HG02759 (cell line): ENCODE measurements around the gene CDC16.
A peak's percentile ranks its signal among the peaks of the same experiment; 100 is the strongest.
"Not testable (repeated sequence)": the region's sequence is repeated elsewhere in the genome, so short reads cannot be mapped to it uniquely, and the experiment has no call there.

ENCODE experiments used
- ATAC-seq: cut with Tn5 transposase; IDR thresholded peaks from one replicate; pipeline ENCODE4 v1.9.1; 2021; ENCODE audit warnings: mild to moderate bottlenecking, moderate library complexity; ENCODE audit not compliant: unreplicated experiment

Gene CDC16

DNA sequence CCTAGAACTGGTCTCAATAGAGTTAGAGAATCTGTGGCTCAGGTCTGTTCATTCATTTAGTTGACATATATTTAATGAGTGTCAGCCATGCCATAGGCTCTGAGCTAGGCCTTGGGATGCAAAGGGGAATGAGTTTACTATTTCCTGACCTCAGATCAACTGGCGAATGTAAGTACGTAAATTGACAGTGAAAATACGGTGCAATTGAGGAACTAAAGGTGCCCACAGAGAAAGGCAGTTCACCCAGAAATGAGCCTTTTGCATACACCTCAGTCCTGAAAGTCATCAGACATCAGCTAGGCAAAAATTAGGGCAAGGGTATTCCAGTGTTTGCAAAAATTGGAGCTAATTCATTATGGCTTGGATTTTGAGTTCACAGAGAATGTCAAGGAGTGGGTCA, 26.1 kb downstream of the CDC16 start:
- no peak for ATAC-seq

DNA sequence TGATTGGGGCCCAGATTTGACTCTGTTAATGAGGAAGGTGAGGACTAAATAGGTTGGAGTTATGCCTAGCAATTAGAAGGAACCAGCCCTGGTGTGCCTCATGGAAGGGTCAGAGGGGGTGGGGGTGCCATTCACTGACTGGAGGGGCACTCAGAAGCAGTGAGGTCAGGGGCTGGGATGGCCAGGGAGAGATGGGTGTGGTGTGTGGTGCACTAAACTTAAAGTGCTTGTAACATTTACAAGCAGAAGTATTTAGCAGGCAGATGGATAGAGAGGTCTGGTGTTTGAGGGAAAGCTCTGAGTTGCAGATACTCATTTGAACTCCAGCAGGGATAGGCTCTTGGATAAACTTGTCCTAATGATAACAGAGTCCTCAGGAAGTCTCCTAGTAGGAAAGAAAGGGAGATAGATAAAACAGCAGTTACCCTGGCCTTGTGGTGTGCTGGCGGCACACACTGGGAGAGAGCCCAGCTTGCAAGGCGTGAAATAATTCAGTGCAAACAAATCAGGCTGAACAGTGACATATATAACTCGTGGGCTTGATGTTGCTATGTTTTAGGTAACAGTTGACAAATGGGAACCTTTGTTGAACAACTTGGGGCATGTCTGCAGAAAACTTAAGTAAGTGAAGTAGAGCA, 26.8 kb downstream of the CDC16 start:
- ATAC-seq: no peak

DNA sequence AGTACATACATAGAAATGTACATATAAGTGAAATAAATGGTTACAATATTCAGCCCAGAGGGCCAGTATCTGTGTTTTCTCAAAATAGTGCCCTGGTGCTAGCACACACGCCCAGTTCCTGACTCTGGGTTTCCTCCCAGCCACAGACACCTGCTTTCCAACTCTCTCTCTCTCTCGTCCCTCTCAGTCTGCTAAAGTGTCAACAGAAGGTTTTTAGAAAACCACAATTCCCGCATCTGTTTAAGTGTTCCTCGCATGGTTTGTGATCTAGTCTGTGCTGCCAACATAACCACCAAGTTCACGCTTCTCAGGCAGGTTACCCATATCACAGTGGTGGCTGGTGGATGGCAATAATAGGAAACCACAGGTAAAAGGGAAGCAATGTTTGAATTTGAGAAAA, 28.9 kb downstream of the CDC16 start:
- peak; percentile 50 for ATAC-seq

DNA sequence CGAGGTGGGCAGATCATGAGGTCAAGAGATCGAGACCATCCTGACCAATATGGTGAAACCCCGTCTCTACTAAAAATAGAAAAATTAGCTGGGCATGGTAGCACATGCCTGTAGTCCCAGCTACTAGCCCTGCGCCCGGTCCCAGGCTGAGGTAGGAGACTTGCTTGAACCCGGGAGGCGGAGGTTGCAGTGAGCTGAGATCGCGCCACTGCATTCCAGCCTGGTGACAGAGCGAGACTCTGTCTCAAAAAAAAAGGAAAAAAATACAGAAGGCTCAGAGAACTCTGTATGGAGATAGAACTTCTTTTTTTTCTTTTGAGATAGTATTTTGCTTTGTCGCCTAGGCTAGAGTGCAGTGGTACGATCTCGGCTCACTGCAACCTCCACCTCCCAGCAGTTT, 29.6 kb downstream of the CDC16 start:
- not testable (repeated sequence) for ATAC-seq

DNA sequence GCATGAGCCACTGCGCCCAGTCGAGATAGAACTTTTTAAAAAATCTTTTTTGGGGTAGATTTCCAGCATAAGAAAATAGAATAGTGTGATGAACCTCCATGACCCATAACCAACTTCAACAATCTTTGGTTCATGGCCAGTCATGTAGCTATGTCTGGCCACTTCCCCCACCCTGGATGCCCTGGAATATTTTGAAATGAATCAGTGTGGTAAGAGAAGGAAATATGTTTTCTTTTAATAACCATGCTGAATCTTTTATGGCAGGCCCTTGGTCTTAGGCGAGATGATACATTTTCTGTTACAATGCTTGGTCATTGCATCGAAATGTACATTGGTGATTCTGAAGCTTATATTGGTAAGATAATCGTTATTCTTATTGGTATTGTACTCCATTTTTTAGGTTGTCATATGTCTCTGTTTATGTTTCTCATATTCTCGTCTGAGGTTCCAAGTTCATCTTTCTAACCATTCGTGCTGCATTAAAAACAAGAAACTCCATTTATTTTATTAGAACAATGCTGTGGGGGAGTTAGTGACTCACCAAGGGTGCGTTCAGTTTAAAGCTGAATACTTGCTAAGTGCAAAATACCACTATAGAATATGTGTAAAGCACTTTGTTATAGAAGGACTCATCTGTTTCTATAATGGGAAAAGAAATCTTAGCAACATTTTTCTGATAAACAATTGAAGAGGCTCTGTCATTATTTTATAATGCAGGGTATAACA, 30.4 kb downstream of the CDC16 start:
- ATAC-seq: no peak

DNA sequence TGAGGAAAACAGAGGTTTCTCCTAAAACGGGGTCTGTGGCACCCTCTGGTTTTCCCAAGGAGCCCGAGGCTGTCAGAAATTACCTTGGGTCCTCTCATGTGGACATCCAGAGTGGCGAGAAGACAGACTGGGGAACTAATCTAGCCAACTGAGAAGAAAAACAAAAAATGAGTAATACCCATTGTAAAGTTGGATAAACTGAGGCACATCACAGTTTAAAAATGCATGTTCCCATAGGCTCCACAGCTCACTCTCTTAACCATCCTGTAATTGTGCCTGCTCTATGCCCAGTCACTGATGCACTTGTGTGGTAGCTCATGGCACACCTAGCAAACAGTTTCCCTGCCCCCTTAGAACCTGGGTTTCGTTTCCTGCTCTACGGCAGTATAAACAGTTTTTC, 31.5 kb downstream of the CDC16 start:
- no peak for ATAC-seq

DNA sequence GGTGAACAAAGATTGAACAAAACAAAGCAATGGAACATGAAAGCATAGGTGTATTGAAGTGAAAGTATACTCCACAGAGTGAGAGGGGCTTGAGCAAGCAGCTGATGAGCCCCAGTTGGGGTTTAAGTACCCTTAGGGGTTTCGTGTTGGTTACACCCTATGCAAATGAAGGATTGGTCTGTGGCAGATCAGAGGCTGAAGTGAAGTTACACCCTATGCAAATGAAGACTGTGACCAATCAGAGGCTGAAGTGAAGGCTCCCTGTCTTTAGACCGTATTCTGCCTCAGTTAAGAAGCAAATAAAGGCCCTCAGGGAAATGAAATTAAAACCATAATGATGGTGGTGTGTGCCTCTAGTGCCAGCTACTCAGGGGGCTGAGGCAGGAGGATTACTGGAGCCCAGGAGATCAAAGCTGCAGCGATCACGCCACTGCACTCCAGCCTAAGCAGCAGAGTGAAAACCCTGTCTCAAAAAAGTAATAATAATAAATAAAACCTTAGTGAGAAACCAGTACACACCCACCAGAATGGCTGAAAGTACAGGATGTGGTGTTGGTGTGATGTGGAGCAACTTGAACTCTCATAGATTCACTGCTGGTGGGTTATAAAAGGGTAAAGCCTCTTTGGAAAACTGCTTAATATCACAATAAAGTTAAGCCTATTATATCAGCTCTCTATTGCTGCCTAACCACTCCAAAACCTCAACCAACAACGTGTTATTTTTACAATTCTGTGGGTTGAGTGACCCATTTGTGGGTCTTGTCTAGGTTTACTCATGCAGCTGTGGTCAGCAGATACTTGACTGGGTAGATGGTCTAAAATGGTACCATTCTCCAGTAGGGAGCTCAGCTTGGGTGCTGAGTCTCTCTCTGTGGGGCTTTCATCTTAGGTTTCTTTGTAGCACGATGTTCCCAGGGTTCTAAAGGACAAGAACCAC, 33.9 kb downstream of the CDC16 start:
- ATAC-seq: no peak

DNA sequence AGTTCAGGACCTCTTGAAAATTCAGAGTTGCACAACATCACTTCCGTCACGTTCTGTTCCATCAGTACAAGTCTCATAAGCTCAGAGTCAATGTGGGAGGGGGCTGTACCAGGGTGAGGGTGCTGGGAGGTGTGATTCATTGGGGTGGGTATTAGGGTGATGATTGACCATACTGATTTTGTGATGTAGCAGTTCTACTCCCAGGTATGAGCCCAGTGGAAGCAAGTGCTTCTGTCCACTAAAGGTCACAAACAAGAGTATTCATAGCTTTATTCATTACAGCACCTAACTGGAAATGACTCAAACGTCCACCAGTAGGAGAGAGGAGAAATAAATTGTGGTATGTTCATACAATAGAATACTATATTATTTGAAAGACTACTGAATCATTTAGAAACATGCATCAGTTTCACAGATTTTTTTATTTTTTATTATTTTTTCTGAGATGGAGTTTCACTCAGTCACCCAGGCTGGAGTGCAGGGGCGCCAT, 34.6 kb downstream of the CDC16 start:
- ATAC-seq: no peak

DNA sequence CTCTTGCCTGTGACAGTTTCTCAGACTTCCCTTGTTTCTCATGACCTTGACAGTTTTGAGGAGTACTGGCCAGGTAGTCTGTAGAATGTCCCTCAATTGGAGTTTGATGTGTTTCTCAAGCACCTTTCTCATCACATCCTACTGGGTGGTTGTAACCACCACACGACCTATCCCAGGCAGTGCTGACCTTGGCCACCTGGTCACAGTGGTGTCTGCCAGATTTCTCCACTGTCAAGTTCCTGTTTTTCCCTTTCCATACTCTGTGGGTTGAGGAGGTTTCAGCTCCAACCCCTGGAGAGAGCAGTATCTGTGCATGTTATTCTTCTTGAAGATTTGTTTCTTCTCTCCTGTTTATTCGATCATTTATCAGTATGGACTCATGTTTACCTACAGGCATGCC, 38.3 kb downstream of the CDC16 start:
- no peak for ATAC-seq

DNA sequence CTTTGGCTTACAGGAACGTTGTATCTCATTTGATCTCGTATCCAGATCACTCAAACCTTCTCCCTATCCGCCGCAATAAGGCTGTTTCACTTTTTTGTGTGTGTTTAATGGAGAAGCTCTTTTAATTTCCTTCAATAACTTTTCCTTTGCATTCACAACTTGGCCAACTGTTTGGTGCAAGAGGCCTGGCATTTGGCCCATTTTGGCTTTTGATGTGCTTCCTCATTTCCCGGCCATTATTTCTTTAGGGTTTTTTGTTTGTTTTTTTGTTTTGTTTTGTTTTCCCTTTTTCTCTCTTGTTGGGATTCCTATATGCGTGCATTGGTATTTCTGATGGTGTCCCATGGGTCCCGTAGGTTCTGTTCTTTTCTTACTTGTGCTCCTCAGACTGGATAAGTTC, 40.6 kb downstream of the CDC16 start:
- ATAC-seq: no peak

DNA sequence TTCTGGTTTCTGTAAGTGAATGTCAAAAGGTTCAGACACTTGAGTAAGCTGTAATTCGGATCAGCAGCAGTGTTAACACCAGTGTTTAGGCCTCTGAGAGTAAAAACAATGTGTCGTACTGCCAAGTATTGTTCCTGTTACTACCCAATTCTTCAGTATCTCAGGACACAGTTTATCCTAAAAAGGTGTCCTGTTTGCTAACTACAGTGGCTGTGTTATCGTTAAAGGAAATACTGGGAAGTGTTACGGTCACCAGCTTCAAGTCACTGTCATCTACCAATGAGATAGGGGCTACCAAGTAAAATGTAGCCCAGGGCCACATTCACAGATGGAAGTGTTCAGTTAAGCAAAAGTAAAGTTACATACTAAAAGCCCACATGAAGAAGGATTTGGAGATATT, 44.4 kb downstream of the CDC16 start:
- no peak for ATAC-seq

DNA sequence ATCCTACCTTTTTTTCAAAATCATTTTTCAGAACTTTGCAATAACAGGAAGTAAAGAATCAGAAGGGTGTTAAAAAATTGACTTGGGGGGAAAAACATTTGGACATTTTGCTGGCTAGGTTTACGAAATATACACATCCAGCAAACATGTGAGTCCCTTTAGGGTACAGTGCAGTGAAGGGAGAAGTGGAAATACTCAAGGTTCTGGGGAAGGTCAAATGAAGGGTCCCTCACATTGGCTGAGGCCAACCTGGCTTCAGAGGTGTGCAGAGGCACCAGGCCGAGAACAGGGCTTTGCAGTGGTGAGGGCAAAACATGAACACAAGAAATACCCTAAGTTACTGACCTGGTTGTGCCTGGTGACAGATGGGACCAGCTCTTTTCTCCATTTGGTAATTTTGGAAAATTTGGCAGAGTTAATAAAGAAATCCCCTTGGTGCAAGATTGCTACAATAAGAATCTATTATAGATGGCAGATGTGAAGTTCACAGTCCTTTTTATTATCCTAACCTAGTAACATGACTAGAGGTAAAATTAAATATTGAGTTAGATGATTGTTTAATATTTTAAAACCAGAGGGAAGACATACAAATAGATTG, 45.2 kb downstream of the CDC16 start:
- ATAC-seq: no peak

DNA sequence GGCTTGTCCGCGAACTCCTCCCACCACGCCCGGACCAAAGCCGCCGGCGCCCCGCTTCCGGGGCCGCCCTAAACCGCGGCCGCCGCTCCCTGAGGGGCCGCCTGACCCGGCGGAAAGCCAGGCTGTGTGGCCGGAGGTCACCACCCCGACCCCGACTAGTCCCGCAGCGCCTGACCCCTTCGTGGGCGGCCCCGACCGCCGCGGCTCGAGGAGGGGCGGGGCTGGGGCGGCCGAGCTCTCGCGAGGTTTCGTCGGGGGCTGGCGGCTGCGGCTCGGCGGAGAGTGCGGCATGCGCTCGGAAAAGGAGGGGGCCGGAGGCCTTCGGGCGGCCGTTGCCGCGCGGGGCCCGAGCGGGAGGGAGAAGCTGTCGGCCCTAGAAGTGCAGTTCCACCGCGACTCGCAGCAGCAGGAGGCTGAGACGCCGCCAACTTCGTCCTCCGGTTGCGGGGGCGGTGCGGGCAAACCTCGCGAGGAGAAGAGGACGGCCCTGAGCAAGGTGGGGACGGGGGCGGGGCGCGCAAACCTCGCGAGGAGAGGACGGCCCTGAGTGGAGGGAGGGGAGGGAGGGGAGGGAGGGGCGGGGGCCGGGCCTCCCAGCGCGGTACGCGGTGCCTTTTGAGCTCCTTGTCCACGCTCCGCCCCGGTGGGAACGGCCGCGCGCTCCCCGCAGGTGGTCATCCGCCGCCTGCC, 46.8 kb downstream of the CDC16 start, which contains the start of gene UPF3A:
UPF3A (plus strand) TSS at position 251 of the 690 bp plus-strand sequence; CDS start at position 290, 39 bp downstream.
- ATAC-seq: peak; percentile 80

DNA sequence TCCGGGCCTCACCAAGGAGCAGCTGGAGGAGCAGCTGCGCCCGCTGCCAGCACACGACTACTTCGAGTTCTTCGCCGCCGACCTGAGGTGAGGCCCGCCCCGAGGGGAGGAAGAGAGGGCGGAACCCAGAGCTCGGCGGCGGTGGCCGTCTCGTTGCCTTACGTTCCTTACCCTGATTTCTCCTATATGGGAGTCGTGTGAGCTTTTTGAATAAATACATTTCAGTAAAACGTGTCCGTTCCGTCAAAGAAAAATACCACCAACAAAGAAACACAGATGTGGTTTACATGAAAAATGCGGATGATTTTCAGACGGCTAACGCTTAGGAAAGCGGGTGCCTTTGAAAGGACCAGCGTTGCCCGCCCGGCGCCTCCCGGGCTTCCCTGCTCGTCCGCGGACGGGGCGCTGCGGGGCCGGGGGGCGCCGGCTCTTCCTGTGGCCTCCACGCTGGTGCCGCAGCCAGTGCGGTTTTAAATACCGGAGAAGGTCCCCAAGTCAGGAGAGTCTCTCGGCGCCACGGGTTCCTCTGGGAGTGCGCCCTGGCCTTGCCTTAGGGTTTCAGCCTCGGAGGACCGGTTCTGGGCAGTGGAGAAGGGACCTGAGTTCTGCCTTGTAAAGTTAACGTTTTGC, 47.5 kb downstream of the CDC16 start:
- peak; percentile 50 for ATAC-seq

DNA sequence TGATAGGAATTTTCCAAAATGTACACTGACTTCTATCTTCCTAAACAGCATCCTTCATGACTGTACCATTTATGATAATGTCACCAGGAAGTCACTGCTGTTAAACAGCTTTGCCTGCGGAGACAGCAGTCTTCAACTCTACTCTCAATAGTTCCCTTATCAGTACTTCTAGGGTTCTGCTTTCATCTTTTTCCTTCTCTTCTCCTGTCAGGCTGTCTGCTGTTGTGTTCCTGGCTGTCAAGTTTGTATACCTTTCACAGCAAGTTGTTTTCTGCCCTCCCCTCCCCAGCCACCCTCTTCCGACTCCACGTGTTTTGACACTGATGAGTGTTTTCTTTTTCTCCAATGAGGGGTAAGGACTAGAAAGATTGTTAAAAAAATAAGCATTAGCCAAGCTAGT, 48.9 kb downstream of the CDC16 start:
- no peak for ATAC-seq

DNA sequence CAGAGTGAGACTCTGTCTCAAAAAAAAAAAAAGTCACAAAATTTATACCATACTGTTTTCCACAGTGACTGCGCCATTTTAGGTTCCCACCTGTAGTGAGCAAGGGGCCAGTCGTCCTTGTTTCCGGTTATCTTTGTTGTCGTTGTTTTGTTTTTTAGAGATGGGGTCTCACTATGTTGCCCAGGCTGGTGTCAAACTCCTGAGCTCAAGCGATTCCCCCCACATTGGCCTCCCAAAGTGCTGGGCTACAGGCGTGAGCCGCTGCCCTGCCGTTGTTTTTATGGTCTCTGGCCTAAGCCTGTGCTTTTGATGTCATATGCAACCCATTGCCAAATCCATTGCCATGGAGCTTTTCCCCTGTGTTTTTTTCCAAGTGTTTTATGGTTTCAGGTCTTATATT, 50.0 kb downstream of the CDC16 start:
- ATAC-seq: no peak

DNA sequence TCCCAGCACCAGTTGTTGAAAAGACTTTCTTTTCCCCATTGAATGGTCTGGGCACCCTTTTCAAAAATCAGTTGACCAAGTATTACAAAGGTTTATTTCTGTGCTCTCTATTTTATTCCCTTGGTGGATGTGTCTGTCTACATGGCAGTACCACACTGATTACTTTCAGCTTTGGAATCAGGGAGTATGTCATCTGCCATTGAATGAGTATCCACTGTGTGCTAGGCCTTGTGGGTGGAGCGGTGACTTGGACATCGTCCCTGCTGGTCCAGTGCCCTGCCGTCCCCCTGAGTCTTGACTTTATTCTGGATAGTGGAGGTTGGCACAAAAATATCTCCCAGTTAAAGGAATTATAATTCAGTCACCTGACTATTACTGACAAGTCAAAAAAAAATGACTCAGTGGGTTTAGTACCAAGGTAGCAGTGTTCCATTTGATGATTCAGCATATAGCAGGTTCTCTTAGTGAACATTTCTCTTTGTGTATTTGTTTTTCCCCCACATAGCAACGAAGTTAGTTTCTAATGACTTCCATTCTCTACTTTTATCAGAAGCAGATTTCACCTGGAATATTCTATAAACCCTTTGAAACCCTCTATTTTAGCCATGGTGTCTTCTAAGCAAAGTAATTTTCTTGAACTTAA, 50.6 kb downstream of the CDC16 start:
- no peak for ATAC-seq

DNA sequence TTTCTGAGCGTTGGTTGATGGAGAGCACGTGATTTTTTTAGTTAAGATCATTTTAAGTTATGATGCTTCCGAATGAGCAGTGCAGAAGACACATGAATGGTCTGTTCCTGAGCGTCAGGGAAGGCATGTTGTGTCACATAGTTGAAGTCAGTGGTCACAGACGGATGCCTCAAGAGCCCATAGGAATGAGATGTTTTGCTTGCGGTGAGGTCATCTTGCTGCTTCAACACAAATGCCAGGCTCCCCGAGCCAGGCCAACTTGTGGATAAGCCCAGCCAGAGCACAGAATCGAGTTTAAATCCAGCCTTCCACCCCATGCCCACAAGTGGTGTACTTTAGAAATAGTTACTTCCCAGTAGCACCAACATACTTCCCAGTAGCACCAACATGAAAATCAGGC, 52.1 kb downstream of the CDC16 start:
- ATAC-seq: no peak

DNA sequence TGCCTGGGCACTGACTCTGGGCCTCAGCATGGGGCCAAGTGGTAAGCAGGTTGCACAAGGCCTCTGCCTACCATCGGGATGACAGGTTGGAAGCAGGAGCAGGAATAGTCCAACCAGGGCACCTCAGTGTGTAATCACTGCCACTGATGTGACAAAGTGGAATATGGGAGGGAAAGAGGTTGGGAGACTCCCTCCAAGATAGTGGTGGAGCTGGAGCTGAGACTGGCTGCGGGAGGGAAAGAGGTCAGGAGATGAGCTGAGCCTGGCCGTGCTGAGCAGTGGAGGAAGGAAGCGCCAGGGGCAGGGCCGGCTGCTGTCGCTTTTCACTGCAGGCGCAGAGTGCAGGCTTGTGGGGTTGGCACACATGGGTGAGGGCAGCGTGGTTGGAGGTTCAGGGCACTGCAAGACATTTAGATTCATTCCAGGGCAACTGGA, 53.5 kb downstream of the CDC16 start:
- ATAC-seq: no peak
